Karpas-422 (cell line): ENCODE measurements around the gene AFAP1L2. TPM values are rescaled to one million over a fixed set of nuclear protein-coding genes. Genes with fewer than 3 reads are reported as not detected.

Experiments
- DNase-seq: peaks from one replicate; pipeline ENCODE4 v3.0.0-alpha.2; 2015
- H2AFZ ChIP-seq: fragments of 200-600 bp; sonication (generic); 2 replicates; pipeline ENCODE4 v1.6.1; 2014; ENCODE audit warnings: antibody characterized with exemption, low read length, mixed read lengths
- H3K27ac ChIP-seq: fragments of 200-600 bp; sonication (generic); 2 replicates; pipeline ENCODE4 v1.5.1; 2014; ENCODE audit warnings: mild to moderate bottlenecking, low read length, moderate library complexity
- H3K27me3 ChIP-seq: fragments of 200-600 bp; sonication (generic); 2 replicates; pipeline ENCODE4 v1.6.1; 2014; ENCODE audit warnings: low read length, mixed read lengths
- H3K36me3 ChIP-seq: fragments of 200-600 bp; sonication (generic); 2 replicates; pipeline ENCODE4 v1.6.1; 2014; ENCODE audit warnings: low read length, mixed read lengths; ENCODE audit not compliant: insufficient read depth
- H3K4me1 ChIP-seq: fragments of 200-600 bp; sonication (generic); 2 replicates; pipeline ENCODE4 v1.6.1; 2014; ENCODE audit warnings: mild to moderate bottlenecking, low read length, mixed read lengths
- H3K4me2 ChIP-seq: fragments of 200-600 bp; sonication (generic); 2 replicates; pipeline ENCODE4 v1.6.1; 2014; ENCODE audit warnings: low read length, low read depth, mild to moderate bottlenecking; ENCODE audit not compliant: poor library complexity, severe bottlenecking
- H3K4me3 ChIP-seq: fragments of 200-600 bp; sonication (generic); 2 replicates; pipeline ENCODE4 v1.5.1; 2014; ENCODE audit warnings: mild to moderate bottlenecking, antibody characterized with exemption, low read length, mixed read lengths
- H3K79me2 ChIP-seq: fragments of 200-600 bp; sonication (generic); 2 replicates; pipeline ENCODE4 v1.6.1; 2014; ENCODE audit warnings: mild to moderate bottlenecking, low read length, mixed read lengths
- H3K9ac ChIP-seq: fragments of 200-600 bp; sonication (generic); 2 replicates; pipeline ENCODE4 v1.6.0; 2014; ENCODE audit warnings: low read length
- H3K9me2 ChIP-seq: fragments of 200-600 bp; sonication (generic), shearing (Covaris generic); replicated peaks from 2 replicates; pipeline ENCODE4 v1.6.0; 2014; ENCODE audit warnings: mild to moderate bottlenecking, low read length, moderate library complexity; ENCODE audit not compliant: insufficient read depth
- H3K9me3 ChIP-seq: fragments of 300-700, 200-600 bp; sonication (generic); 2 replicates; pipeline ENCODE4 v1.6.1; 2014; ENCODE audit warnings: low read length, mixed read lengths
- H4K20me1 ChIP-seq: fragments of 200-600 bp; sonication (generic); 2 replicates; pipeline ENCODE4 v1.6.1; 2014; ENCODE audit warnings: mild to moderate bottlenecking, antibody characterized with exemption, low read length, low read depth; ENCODE audit not compliant: insufficient read depth
- total RNA-seq: library from RNA; depleted of rRNA; stranded (reverse); fragments of >200 nt; shearing (Covaris generic); gene quantifications from 2 replicates; pipeline ENCODE4 v1.2.3, GENCODE V29; 2014; ENCODE audit warnings: low replicate concordance

Gene AFAP1L2
- total RNA-seq, 1 experiment from 2014 or later = 2.0 TPM

- no peaks in the 10 kb centered on the region for H3K4me1 ChIP-seq
- no peak overlapping the region for H3K9ac ChIP-seq
- no peaks in the 10 kb centered on the region for H3K9me2 ChIP-seq
- H3K79me2 ChIP-seq = no peaks in the 10 kb centered on the region
- H2AFZ ChIP-seq = no peak overlapping the region
- H3K27me3 ChIP-seq = no peaks in the 10 kb centered on the region
- H3K4me3 ChIP-seq = no peak overlapping the region
- no peak overlapping the region for H3K27ac ChIP-seq
- H4K20me1 ChIP-seq = no peaks in the 10 kb centered on the region
- H3K36me3 ChIP-seq = no peaks in the 10 kb centered on the region
- DNase-seq = no peak
- H3K4me2 ChIP-seq = no peak overlapping the region
- no peaks in the 10 kb centered on the region for H3K9me3 ChIP-seq
Observed at GRCh38 chr10:114283535-114284234, 120.6 kb downstream of the AFAP1L2 start.

- no peak overlapping the region for H3K4me2 ChIP-seq
- no peaks in the 10 kb centered on the region for H3K79me2 ChIP-seq
- H3K27ac ChIP-seq = no peak overlapping the region
- no peaks in the 10 kb centered on the region for H3K27me3 ChIP-seq
- no peaks in the 10 kb centered on the region for H3K4me1 ChIP-seq
- H3K9me2 ChIP-seq = no peaks in the 10 kb centered on the region
- H3K9me3 ChIP-seq = no peaks in the 10 kb centered on the region
- no peak overlapping the region for H3K9ac ChIP-seq
- H3K4me3 ChIP-seq = no peak overlapping the region
- no peak overlapping the region for H2AFZ ChIP-seq
- H3K36me3 ChIP-seq = no peaks in the 10 kb centered on the region
- H4K20me1 ChIP-seq = no peaks in the 10 kb centered on the region
- no peak for DNase-seq
Observed at GRCh38 chr10:114283091-114283490, 121.2 kb downstream of the AFAP1L2 start.

- H3K9ac ChIP-seq = no peak overlapping the region
Observed at GRCh38 chr10:114282526-114282925, 121.8 kb downstream of the AFAP1L2 start.

GRCh38 chr10:114281461-114281860 lies 122.8 kb downstream of the AFAP1L2 start:
- no peaks in the 10 kb centered on the region for H3K36me3 ChIP-seq
- H3K27me3 ChIP-seq = no peaks in the 10 kb centered on the region
- H3K79me2 ChIP-seq = no peaks in the 10 kb centered on the region
- no peaks in the 10 kb centered on the region for H3K9me2 ChIP-seq
- no peak overlapping the region for H3K9ac ChIP-seq
- H3K4me2 ChIP-seq = no peak overlapping the region
- no peaks in the 10 kb centered on the region for H4K20me1 ChIP-seq
- no peaks in the 10 kb centered on the region for H3K9me3 ChIP-seq
- no peaks in the 10 kb centered on the region for H3K4me1 ChIP-seq
- DNase-seq = no peak
- no peak overlapping the region for H2AFZ ChIP-seq
- H3K27ac ChIP-seq = no peak overlapping the region
- H3K4me3 ChIP-seq = no peak overlapping the region

More at GRCh38 chr10:114282526-114282925, 121.8 kb downstream of the AFAP1L2 start:
- no peaks in the 10 kb centered on the region for H3K36me3 ChIP-seq
- no peaks in the 10 kb centered on the region for H3K4me1 ChIP-seq
- H3K27ac ChIP-seq = no peak overlapping the region
- H3K9me2 ChIP-seq = no peaks in the 10 kb centered on the region
- DNase-seq = no peak
- H3K27me3 ChIP-seq = no peaks in the 10 kb centered on the region
- H3K79me2 ChIP-seq = no peaks in the 10 kb centered on the region
- no peak overlapping the region for H2AFZ ChIP-seq
- no peak overlapping the region for H3K4me2 ChIP-seq
- H3K9me3 ChIP-seq = no peaks in the 10 kb centered on the region
- no peaks in the 10 kb centered on the region for H4K20me1 ChIP-seq
- H3K4me3 ChIP-seq = no peak overlapping the region

- no peak overlapping the region for H3K9ac ChIP-seq
- no peak overlapping the region for H2AFZ ChIP-seq
- no peak overlapping the region for H3K4me3 ChIP-seq
- no peaks in the 10 kb centered on the region for H3K9me3 ChIP-seq
- H3K9me2 ChIP-seq = no peaks in the 10 kb centered on the region
- no peaks in the 10 kb centered on the region for H3K79me2 ChIP-seq
- no peaks in the 10 kb centered on the region for H4K20me1 ChIP-seq
- H3K4me2 ChIP-seq = no peak overlapping the region
- no peak overlapping the region for H3K27ac ChIP-seq
- H3K4me1 ChIP-seq = no peaks in the 10 kb centered on the region
- H3K36me3 ChIP-seq = no peaks in the 10 kb centered on the region
- H3K27me3 ChIP-seq = no peaks in the 10 kb centered on the region
- no peak for DNase-seq
Observed at GRCh38 chr10:114281006-114281405, 123.3 kb downstream of the AFAP1L2 start.

- Histone ChIP-seq H3K4me3 (no peak overlapping the region), H3K9me3 (no peaks in the 10 kb centered on the region), H3K27me3 (no peaks in the 10 kb centered on the region), H3K36me3 (no peaks in the 10 kb centered on the region), H2AFZ (no peak overlapping the region), H3K27ac (no peak overlapping the region), H3K79me2 (no peaks in the 10 kb centered on the region), H3K9me2 (no peaks in the 10 kb centered on the region), H3K4me2 (no peak overlapping the region), H3K4me1 (no peaks in the 10 kb centered on the region), H4K20me1 (no peaks in the 10 kb centered on the region), H3K9ac (no peak overlapping the region)
- DNase-seq = no peak
Observed at GRCh38 chr10:114279901-114280644, 124.2 kb downstream of the AFAP1L2 start.

GRCh38 chr10:114279289-114279688 lies 125.0 kb downstream of the AFAP1L2 start:
- Histone ChIP-seq H2AFZ (no peak overlapping the region), H3K9ac (no peak overlapping the region), H3K27ac (no peak overlapping the region), H3K4me1 (no peaks in the 10 kb centered on the region), H3K9me2 (no peaks in the 10 kb centered on the region), H3K27me3 (no peaks in the 10 kb centered on the region), H3K36me3 (no peaks in the 10 kb centered on the region), H3K9me3 (no peaks in the 10 kb centered on the region), H3K4me2 (no peak overlapping the region), H3K79me2 (no peaks in the 10 kb centered on the region), H3K4me3 (no peak overlapping the region), H4K20me1 (no peaks in the 10 kb centered on the region)
- no peak for DNase-seq

- Histone ChIP-seq H3K79me2 (no peaks in the 10 kb centered on the region), H4K20me1 (no peaks in the 10 kb centered on the region), H2AFZ (no peak overlapping the region), H3K4me2 (no peak overlapping the region), H3K36me3 (no peaks in the 10 kb centered on the region), H3K4me3 (no peak overlapping the region), H3K4me1 (no peaks in the 10 kb centered on the region), H3K9me2 (no peaks in the 10 kb centered on the region), H3K27me3 (no peaks in the 10 kb centered on the region), H3K9ac (no peak overlapping the region), H3K9me3 (no peaks in the 10 kb centered on the region), H3K27ac (no peak overlapping the region)
- DNase-seq = no peak
Observed at GRCh38 chr10:114278884-114279191, 125.5 kb downstream of the AFAP1L2 start.
